MG63 (cell line): ENCODE measurements around the gene SEC24C. TPM values are rescaled to one million over a fixed set of nuclear protein-coding genes. Genes with fewer than 3 reads are reported as not detected.
"Not testable (repeated sequence)": the region's sequence is repeated elsewhere in the genome, so short reads cannot be mapped to it uniquely, and the experiment has no call there.

Experiments used
- DNase-seq: peaks from one replicate; pipeline ENCODE4 v3.0.0-alpha.2; 2020
- H3K27me3 ChIP-seq: fragments of 250-450 bp; sonication (Bioruptor Pico); 2 replicates; pipeline ENCODE4 v1.5.1; 2020; ENCODE audit warnings: mild to moderate bottlenecking, moderate library complexity
- H3K36me3 ChIP-seq: fragments of 250-450 bp; sonication (Bioruptor Pico); 2 replicates; pipeline ENCODE4 v1.5.1; 2020; ENCODE audit warnings: mild to moderate bottlenecking, moderate library complexity
- H3K4me3 ChIP-seq: fragments of 250-450 bp; sonication (Bioruptor Pico); 2 replicates; pipeline ENCODE4 v1.5.1; 2020; ENCODE audit warnings: mild to moderate bottlenecking, moderate library complexity
- H3K9me3 ChIP-seq: fragments of 250-450 bp; sonication (Bioruptor Pico); 2 replicates; pipeline ENCODE4 v1.5.1; 2020; ENCODE audit warnings: mild to moderate bottlenecking, moderate library complexity
- total RNA-seq: library from RNA; depleted of rRNA; stranded (reverse); fragments of >200 nt; shearing (Covaris generic); gene quantifications from 2 replicates; pipeline ENCODE4 v1.2.3, GENCODE V29; 2014; ENCODE audit warnings: low replicate concordance; rRNA removed

The SEC24C gene
- total RNA-seq, result 58.8 and 74.6 TPM in 2 replicates

GRCh38 chr10:73743905-73744663 lies at the start of gene SEC24C:
TSS of gene SEC24C (plus strand) at chr10:73744372. CDS start at chr10:73746833, 2,461 bp downstream.
- no peaks in the 10 kb centered on the region for H3K9me3 ChIP-seq
- peaks cover 54% of the 10 kb centered on the region for H3K36me3 ChIP-seq
- peak; percentile 96 for DNase-seq
- H3K4me3 ChIP-seq, result peak within 1 kb of the TSS; percentile 75
- H3K27me3 ChIP-seq, result no peaks in the 10 kb centered on the region

- H3K4me3 ChIP-seq, H3K36me3 ChIP-seq, H3K9me3 ChIP-seq, H3K27me3 ChIP-seq, DNase-seq: not testable (repeated sequence)
Observed at GRCh38 chr10:73695302-73695701, 48.9 kb upstream of the SEC24C start.

- not testable (repeated sequence) for H3K9me3 ChIP-seq, H3K27me3 ChIP-seq, H3K36me3 ChIP-seq, H3K4me3 ChIP-seq, DNase-seq
Observed at GRCh38 chr10:73697675-73698159, 46.5 kb upstream of the SEC24C start, which contains the start of gene AGAP5. TSS of gene AGAP5 (minus strand) at chr10:73698109. CDS start at chr10:73697755, 354 bp downstream.

- not testable (repeated sequence) for H3K36me3 ChIP-seq, H3K9me3 ChIP-seq, H3K27me3 ChIP-seq, H3K4me3 ChIP-seq, DNase-seq
Observed at GRCh38 chr10:73698819-73699218, 45.4 kb upstream of the SEC24C start.

GRCh38 chr10:73703924-73704323 lies 40.2 kb upstream of the SEC24C start:
- not testable (repeated sequence) for H3K9me3 ChIP-seq, H3K4me3 ChIP-seq, H3K36me3 ChIP-seq, H3K27me3 ChIP-seq, DNase-seq

GRCh38 chr10:73705506-73706072 lies 38.6 kb upstream of the SEC24C start:
- DNase-seq, H3K9me3 ChIP-seq, H3K36me3 ChIP-seq, H3K27me3 ChIP-seq, H3K4me3 ChIP-seq: not testable (repeated sequence)

- not testable (repeated sequence) for H3K36me3 ChIP-seq, H3K9me3 ChIP-seq, DNase-seq, H3K4me3 ChIP-seq, H3K27me3 ChIP-seq
Observed at GRCh38 chr10:73706488-73706887, 37.7 kb upstream of the SEC24C start.

GRCh38 chr10:73707628-73708027 lies 36.5 kb upstream of the SEC24C start:
- DNase-seq, H3K36me3 ChIP-seq, H3K4me3 ChIP-seq: not testable (repeated sequence)

GRCh38 chr10:73708122-73708521 lies 36.0 kb upstream of the SEC24C start:
- not testable (repeated sequence) for H3K4me3 ChIP-seq, DNase-seq, H3K36me3 ChIP-seq, H3K27me3 ChIP-seq, H3K9me3 ChIP-seq

More at GRCh38 chr10:73707628-73708027, 36.5 kb upstream of the SEC24C start:
- H3K27me3 ChIP-seq, H3K9me3 ChIP-seq: not testable (repeated sequence)

- DNase-seq, H3K27me3 ChIP-seq, H3K9me3 ChIP-seq, H3K4me3 ChIP-seq: not testable (repeated sequence)
- peaks cover 14% of the 10 kb centered on the region for H3K36me3 ChIP-seq
Observed at GRCh38 chr10:73711683-73712082, 32.5 kb upstream of the SEC24C start.

GRCh38 chr10:73713912-73714311 lies 30.3 kb upstream of the SEC24C start:
- not testable (repeated sequence) for H3K4me3 ChIP-seq, DNase-seq, H3K9me3 ChIP-seq, H3K27me3 ChIP-seq
- H3K36me3 ChIP-seq, result peaks cover 29% of the 10 kb centered on the region

GRCh38 chr10:73714483-73714882 lies 29.7 kb upstream of the SEC24C start:
- peaks cover 29% of the 10 kb centered on the region for H3K36me3 ChIP-seq
- not testable (repeated sequence) for H3K4me3 ChIP-seq, DNase-seq, H3K9me3 ChIP-seq, H3K27me3 ChIP-seq

GRCh38 chr10:73715179-73716156 lies 28.7 kb upstream of the SEC24C start:
- not testable (repeated sequence) for H3K9me3 ChIP-seq, DNase-seq, H3K4me3 ChIP-seq, H3K27me3 ChIP-seq
- peaks cover 36% of the 10 kb centered on the region for H3K36me3 ChIP-seq

- no peak for DNase-seq
- H3K27me3 ChIP-seq, result no peaks in the 10 kb centered on the region
- peaks cover 43% of the 10 kb centered on the region for H3K36me3 ChIP-seq
- no peaks in the 10 kb centered on the region for H3K9me3 ChIP-seq
- no peak overlapping the region for H3K4me3 ChIP-seq
Observed at GRCh38 chr10:73716251-73716650, 27.9 kb upstream of the SEC24C start.

- Histone ChIP-seq H3K4me3 (no peak overlapping the region), H3K36me3 (peaks cover 51% of the 10 kb centered on the region), H3K9me3 (no peaks in the 10 kb centered on the region), H3K27me3 (no peaks in the 10 kb centered on the region)
- no peak for DNase-seq
Observed at GRCh38 chr10:73717556-73717955, 26.6 kb upstream of the SEC24C start.

GRCh38 chr10:73720561-73720960 lies 23.6 kb upstream of the SEC24C start:
- not testable (repeated sequence) for H3K9me3 ChIP-seq, DNase-seq, H3K27me3 ChIP-seq, H3K4me3 ChIP-seq
- peaks cover 50% of the 10 kb centered on the region for H3K36me3 ChIP-seq

- no peaks in the 10 kb centered on the region for H3K27me3 ChIP-seq
- H3K4me3 ChIP-seq, result no peak overlapping the region
- DNase-seq, result no peak
- peaks cover 46% of the 10 kb centered on the region for H3K36me3 ChIP-seq
- H3K9me3 ChIP-seq, result no peaks in the 10 kb centered on the region
Observed at GRCh38 chr10:73723516-73723915, 20.7 kb upstream of the SEC24C start.
